Activated CD4-positive, alpha-beta T cell treated with anti-CD3 and anti-CD28 coated beads for 48 hours (primary cell): ENCODE results near the gene AIM2.
"Not testable (repeated sequence)": the region's sequence is repeated elsewhere in the genome, so short reads cannot be mapped to it uniquely, and the experiment has no call there.

Source experiments
- DNase-seq: peaks from one replicate; pipeline ENCODE4 v3.0.0-alpha.2; 2020

The AIM2 gene

GRCh38 chr1:159077120-159077961 is 775 bp upstream of the AIM2 start:
- DNase-seq: peak; percentile 99

GRCh38 chr1:159071970-159072582 is 4.5 kb downstream of the AIM2 start:
- no peak for DNase-seq

- no peak for DNase-seq
Measured at GRCh38 chr1:159068886-159069285, 7.7 kb downstream of the AIM2 start.

GRCh38 chr1:159067699-159068621 is 8.6 kb downstream of the AIM2 start:
- no peak for DNase-seq

GRCh38 chr1:159066108-159066507 is 10.5 kb downstream of the AIM2 start:
- DNase-seq: no peak

GRCh38 chr1:159065106-159065505 is 11.5 kb downstream of the AIM2 start:
- DNase-seq: no peak

GRCh38 chr1:159058751-159059150 is 17.8 kb downstream of the AIM2 start:
- DNase-seq: no peak

GRCh38 chr1:159056069-159056698 is 20.4 kb downstream of the AIM2 start:
- no peak for DNase-seq

- no peak for DNase-seq
Measured at GRCh38 chr1:159055181-159055641, 21.4 kb downstream of the AIM2 start.

GRCh38 chr1:159054427-159054826 is 22.1 kb downstream of the AIM2 start:
- DNase-seq: no peak

GRCh38 chr1:159051436-159051835 is 25.1 kb downstream of the AIM2 start:
- no peak for DNase-seq

- DNase-seq: not testable (repeated sequence)
Measured at GRCh38 chr1:159046486-159046885, 30.1 kb downstream of the AIM2 start.

- DNase-seq: no peak
Measured at GRCh38 chr1:159040893-159041724, 35.5 kb downstream of the AIM2 start.

- DNase-seq: no peak
Measured at GRCh38 chr1:159040206-159040605, 36.4 kb downstream of the AIM2 start.

GRCh38 chr1:159030877-159031447 is 45.6 kb downstream of the AIM2 start:
- DNase-seq: no peak

GRCh38 chr1:159030311-159030710 is 46.3 kb downstream of the AIM2 start:
- no peak for DNase-seq

- not testable (repeated sequence) for DNase-seq
Measured at GRCh38 chr1:159026841-159027240, 49.7 kb downstream of the AIM2 start.

- no peak for DNase-seq
Measured at GRCh38 chr1:159025043-159025442, 51.5 kb downstream of the AIM2 start.

GRCh38 chr1:159023723-159024122 is 52.8 kb downstream of the AIM2 start:
- DNase-seq: no peak

GRCh38 chr1:159015440-159015909 is 61.1 kb downstream of the AIM2 start:
- DNase-seq: peak; percentile 79

GRCh38 chr1:159014851-159015250 is 61.7 kb downstream of the AIM2 start:
- peak; percentile 40 for DNase-seq
